Measurements from ENCODE around the gene REPS2. TPM values are rescaled to one million over a fixed set of nuclear protein-coding genes. Genes with fewer than 3 reads are reported as not detected.

REPS2 gene
- total RNA-seq, 1 donor from 2014 or later: 24.3 TPM

GRCh38 chrX:17000751-17001150 is 54.3 kb downstream of the REPS2 start:
- no peak for DNase-seq (ENCODE audit: low spot score)

- no peak for DNase-seq (ENCODE audit: low spot score)
Measured at GRCh38 chrX:17005712-17006368, 59.4 kb downstream of the REPS2 start.

GRCh38 chrX:17007134-17007768 is 60.8 kb downstream of the REPS2 start:
- no peak for DNase-seq (ENCODE audit: low spot score)

GRCh38 chrX:17009856-17010625 is 63.6 kb downstream of the REPS2 start:
- DNase-seq (ENCODE audit: low spot score): no peak

- DNase-seq (ENCODE audit: low spot score): no peak
Measured at GRCh38 chrX:17012465-17012864, 66.0 kb downstream of the REPS2 start.

- DNase-seq (ENCODE audit: low spot score): no peak
Measured at GRCh38 chrX:17014216-17014615, 67.8 kb downstream of the REPS2 start.

- DNase-seq (ENCODE audit: low spot score): no peak
Measured at GRCh38 chrX:17017134-17017533, 70.7 kb downstream of the REPS2 start.

GRCh38 chrX:17020356-17020755 is 73.9 kb downstream of the REPS2 start:
- no peak for DNase-seq (ENCODE audit: low spot score)

- no peak for DNase-seq (ENCODE audit: low spot score)
Measured at GRCh38 chrX:17020851-17021821, 74.7 kb downstream of the REPS2 start.

GRCh38 chrX:17021851-17022604 is 75.6 kb downstream of the REPS2 start:
- DNase-seq (ENCODE audit: low spot score): no peak

- DNase-seq (ENCODE audit: low spot score): no peak
Measured at GRCh38 chrX:17023661-17024060, 77.2 kb downstream of the REPS2 start.

- DNase-seq (ENCODE audit: low spot score): peak; percentile 51
Measured at GRCh38 chrX:17024886-17025285, 78.4 kb downstream of the REPS2 start.

- DNase-seq (ENCODE audit: low spot score): no peak
Measured at GRCh38 chrX:17025621-17026302, 79.3 kb downstream of the REPS2 start.

GRCh38 chrX:17027931-17028330 is 81.5 kb downstream of the REPS2 start:
- DNase-seq (ENCODE audit: low spot score): no peak

GRCh38 chrX:17028356-17028755 is 81.9 kb downstream of the REPS2 start:
- DNase-seq (ENCODE audit: low spot score): no peak

- no peak for DNase-seq (ENCODE audit: low spot score)
Measured at GRCh38 chrX:17030092-17030491, 83.6 kb downstream of the REPS2 start.

GRCh38 chrX:17030580-17031270 is 84.3 kb downstream of the REPS2 start:
- DNase-seq (ENCODE audit: low spot score): no peak

GRCh38 chrX:17031827-17032226 is 85.4 kb downstream of the REPS2 start:
- DNase-seq (ENCODE audit: low spot score): no peak

- no peak for DNase-seq (ENCODE audit: low spot score)
Measured at GRCh38 chrX:17032351-17032750, 85.9 kb downstream of the REPS2 start.

- DNase-seq (ENCODE audit: low spot score): no peak
Measured at GRCh38 chrX:17033225-17033624, 86.8 kb downstream of the REPS2 start.
